Measurements from ENCODE around the gene ZHX3. TPM values are rescaled to one million over a fixed set of nuclear protein-coding genes. Genes with fewer than 3 reads are reported as not detected.

ZHX3 gene
- total and polyA plus RNA-seq, 7 donors: 3.6 to 69.0 (median 39.2) TPM

DNA sequence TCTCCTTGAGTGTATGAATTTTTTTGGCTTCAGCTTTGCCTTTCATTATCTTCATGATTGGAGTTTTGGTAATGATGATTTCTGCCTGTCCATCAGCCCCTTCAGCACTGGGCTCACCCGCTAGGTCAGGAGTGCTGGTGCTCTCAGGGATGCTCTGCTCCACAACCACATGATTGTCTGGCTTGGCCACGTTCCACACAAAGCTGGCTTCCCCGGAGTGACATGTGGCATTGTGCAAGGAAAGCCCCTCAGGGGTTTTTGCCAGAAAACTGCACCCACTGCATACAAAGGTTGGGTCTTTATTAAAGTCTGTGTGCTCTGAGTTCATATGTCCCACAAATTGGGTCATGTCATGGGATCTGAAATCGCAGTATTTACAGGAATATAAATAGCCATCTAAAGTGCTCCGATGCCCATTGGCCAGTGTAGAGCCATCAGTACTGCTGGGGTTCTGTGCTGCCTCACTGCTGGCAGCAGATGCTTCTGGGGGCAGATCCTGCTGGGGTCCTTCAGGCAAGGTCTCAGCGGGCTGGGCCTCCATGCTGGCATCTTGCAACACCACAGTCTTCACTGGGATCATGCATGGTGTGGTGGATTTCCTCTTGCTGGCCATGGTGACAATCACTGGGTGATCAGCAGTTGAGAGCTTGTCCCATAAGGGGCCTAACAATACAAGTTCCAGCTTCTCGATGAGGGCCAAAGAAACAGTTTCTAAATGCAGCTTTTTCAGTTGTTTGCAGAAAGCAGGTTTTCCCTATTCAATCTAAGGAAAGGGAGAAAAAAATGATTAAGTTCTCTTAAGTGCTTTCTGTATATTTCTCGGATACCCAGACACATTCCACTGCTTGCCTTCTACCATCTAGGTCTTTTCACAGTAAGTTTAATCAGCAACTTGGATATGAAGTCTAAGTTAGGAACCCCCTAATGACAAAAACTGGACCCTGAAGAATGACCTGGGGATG, 112.9 kb downstream of the ZHX3 start:
- Histone ChIP-seq H3K9me3 (no peaks in the 10 kb centered on the region), H3K36me3 (peaks cover 0 to 35% (median 16%) of the 10 kb centered on the region in 4 donors), H3K27ac (no peak overlapping the region), H3K27me3 (no peaks in the 10 kb centered on the region), H3K4me3 (no peak overlapping the region), H3K4me1 (no peaks in the 10 kb centered on the region)
- TF ChIP-seq CTCF (IDR thresholded peaks at IDR 0.05): no peak
- TF ChIP-seq EP300 (IDR thresholded peaks at IDR 0.05): no peak
- TF ChIP-seq POLR2AphosphoS5 (IDR thresholded peaks at IDR 0.05): no peak
- no peak for TF ChIP-seq POLR2A (IDR thresholded peaks at IDR 0.05)
- intact Hi-C loops (cut with DNase I): no loop called here
- no peak for DNase-seq
- WGBS, 2 donors: 96 to 97% methylated on average over 8 of the region's 8 CpGs

GRCh38 chr20:41203660-41204059, 113.9 kb downstream of the ZHX3 start:
- no peak for DNase-seq
- Histone ChIP-seq H3K36me3 (peaks cover 0 to 37% (median 16%) of the 10 kb centered on the region in 4 donors), H3K4me3 (no peak overlapping the region), H3K27me3 (no peaks in the 10 kb centered on the region), H3K27ac (no peak overlapping the region), H3K9me3 (peaks cover 0 to 6% (median 0%) of the 10 kb centered on the region in 4 donors), H3K4me1 (no peaks in the 10 kb centered on the region)
- no peak for TF ChIP-seq EP300 (IDR thresholded peaks at IDR 0.05)
- no peak for TF ChIP-seq CTCF (IDR thresholded peaks at IDR 0.05)
- no peak for TF ChIP-seq POLR2AphosphoS5 (IDR thresholded peaks at IDR 0.05)
- 96 to 97% methylated on average over 9 of the region's 9 CpGs for WGBS, 2 donors
- intact Hi-C loops (cut with DNase I): no loop called here

GRCh38 chr20:41202426-41202825, 115.1 kb downstream of the ZHX3 start:
- H3K9me3 ChIP-seq: peaks cover 0 to 9% (median 0%) of the 10 kb centered on the region in 4 donors
- intact Hi-C loops (cut with DNase I): no loop called here
- H3K27me3 ChIP-seq: no peaks in the 10 kb centered on the region
- WGBS, 2 donors: 97 to 98% methylated on average over 10 of the region's 10 CpGs
- H3K36me3 ChIP-seq: peaks cover 0 to 37% (median 16%) of the 10 kb centered on the region in 4 donors
- TF ChIP-seq POLR2A (IDR thresholded peaks at IDR 0.05): no peak
- TF ChIP-seq POLR2AphosphoS5 (IDR thresholded peaks at IDR 0.05): no peak
- TF ChIP-seq EP300 (IDR thresholded peaks at IDR 0.05): no peak
- DNase-seq: no peak
- no peaks in the 10 kb centered on the region for H3K4me1 ChIP-seq
- no peak overlapping the region for H3K4me3 ChIP-seq
- H3K27ac ChIP-seq: no peak overlapping the region

- Histone ChIP-seq H3K4me3 (no peak overlapping the region), H3K4me1 (no peaks in the 10 kb centered on the region), H3K36me3 (peaks cover 0 to 37% (median 16%) of the 10 kb centered on the region in 4 donors), H3K27ac (no peak overlapping the region), H3K9me3 (peaks cover 0 to 9% (median 0%) of the 10 kb centered on the region in 4 donors), H3K27me3 (no peaks in the 10 kb centered on the region)
- TF ChIP-seq POLR2A (IDR thresholded peaks at IDR 0.05) (no peak), POLR2AphosphoS5 (IDR thresholded peaks at IDR 0.05) (no peak)
- no peak for DNase-seq
- 94 to 98% methylated on average over 8 of the region's 8 CpGs for WGBS, 2 donors
- intact Hi-C loops (cut with DNase I): no loop called here
These were observed 115.8 kb downstream of the ZHX3 start for GRCh38 chr20:41201760-41202159.

- TF ChIP-seq POLR2A (IDR thresholded peaks at IDR 0.05): no peak
- no peak for TF ChIP-seq POLR2AphosphoS5 (IDR thresholded peaks at IDR 0.05)
- no peak for TF ChIP-seq CTCF (IDR thresholded peaks at IDR 0.05)
- Histone ChIP-seq H3K27ac (no peak overlapping the region), H3K27me3 (no peaks in the 10 kb centered on the region), H3K4me3 (no peak overlapping the region), H3K4me1 (no peaks in the 10 kb centered on the region), H3K36me3 (peaks cover 0 to 37% (median 16%) of the 10 kb centered on the region in 4 donors), H3K9me3 (peaks cover 0 to 9% (median 0%) of the 10 kb centered on the region in 4 donors)
- WGBS, 2 donors: 91 to 94% methylated on average over 3 of the region's 3 CpGs
- intact Hi-C loops (cut with DNase I): no loop called here
- DNase-seq: no peak
These were observed 116.9 kb downstream of the ZHX3 start for GRCh38 chr20:41200446-41201202.
